ENCODE data around the gene CNPY1.
"Not testable (repeated sequence)": the region's sequence is repeated elsewhere in the genome, so short reads cannot be mapped to it uniquely, and the experiment has no call there.

- TF ChIP-seq POLR2AphosphoS5 (IDR thresholded peaks at IDR 0.05; ENCODE audit: low read depth, low read length); TAF1 (IDR thresholded peaks at IDR 0.05; ENCODE audit: borderline replicate concordance, insufficient read depth, low read length); SIN3A (IDR thresholded peaks at IDR 0.05; ENCODE audit: borderline replicate concordance, insufficient read depth, low read length); REST (IDR thresholded peaks at IDR 0.05; ENCODE audit: insufficient read depth in 1 of 2, low read depth in 2 of 2, low read length in 2 of 2): not testable (repeated sequence)
These were observed at the start of gene CNPY1 for GRCh38 chr7:155546449-155546848.
